Retinal pigment epithelial cell (primary cell): ENCODE measurements around the gene IFI16.
"Not testable (repeated sequence)": the region's sequence is repeated elsewhere in the genome, so short reads cannot be mapped to it uniquely, and the experiment has no call there.

Source experiments
- DNase-seq: peaks from one replicate; pipeline ENCODE4 v3.0.0-alpha.2; 2010; ENCODE audit warnings: low read depth
- H3K4me3 ChIP-seq: 2 replicates; pipeline ENCODE4 v1.5.1; 2011; ENCODE audit warnings: mild to moderate bottlenecking, low read length, control low read depth, moderate library complexity
- CTCF ChIP-seq: conservative IDR thresholded peaks from 2 replicates; pipeline ENCODE4 v1.5.1; 2011; ENCODE audit warnings: low read depth, low read length, control low read depth, inconsistent platforms

The IFI16 gene

DNA sequence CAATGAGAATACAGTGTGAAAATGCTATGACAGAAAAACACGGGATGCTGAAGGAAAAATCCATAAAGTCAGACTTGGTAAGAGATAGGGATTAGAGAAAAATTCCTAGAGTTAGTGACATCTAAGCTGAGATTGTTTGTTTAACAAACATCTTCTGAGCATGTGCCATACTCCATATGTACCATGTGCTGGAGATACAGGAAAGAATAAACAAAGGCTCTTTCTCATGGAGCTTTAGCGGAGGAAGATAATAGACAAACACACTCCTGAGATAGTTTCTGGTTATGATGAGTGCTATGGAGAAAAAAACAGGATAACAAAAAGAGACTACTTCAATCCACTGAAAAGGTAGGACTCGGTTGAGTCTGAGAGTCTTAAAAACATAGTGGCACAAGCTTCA, 88.9 kb downstream of the IFI16 start:
- H3K4me3 ChIP-seq: no peak overlapping the region
- no peak for TF ChIP-seq CTCF
- DNase-seq: no peak

DNA sequence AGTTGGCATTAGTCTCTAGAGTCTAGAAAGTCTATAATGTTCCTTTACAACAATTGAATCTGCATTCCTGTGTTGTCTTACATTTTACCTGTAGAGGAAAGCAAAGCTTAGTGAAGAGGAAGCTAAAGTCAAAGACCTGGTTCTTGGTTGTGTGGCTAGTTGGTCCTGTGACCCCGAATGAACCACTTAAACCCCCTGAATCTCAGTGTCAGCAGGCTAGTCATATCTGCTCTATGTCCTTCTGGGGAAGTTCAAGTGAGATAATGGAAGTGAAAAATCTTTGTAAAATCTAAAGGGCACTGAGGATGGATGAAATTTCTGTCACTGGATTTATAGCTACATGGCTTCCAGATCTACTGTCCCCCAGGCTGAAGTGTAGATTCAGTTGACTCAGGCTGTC, 90.9 kb downstream of the IFI16 start:
- no peak overlapping the region for H3K4me3 ChIP-seq
- TF ChIP-seq CTCF: no peak
- no peak for DNase-seq

DNA sequence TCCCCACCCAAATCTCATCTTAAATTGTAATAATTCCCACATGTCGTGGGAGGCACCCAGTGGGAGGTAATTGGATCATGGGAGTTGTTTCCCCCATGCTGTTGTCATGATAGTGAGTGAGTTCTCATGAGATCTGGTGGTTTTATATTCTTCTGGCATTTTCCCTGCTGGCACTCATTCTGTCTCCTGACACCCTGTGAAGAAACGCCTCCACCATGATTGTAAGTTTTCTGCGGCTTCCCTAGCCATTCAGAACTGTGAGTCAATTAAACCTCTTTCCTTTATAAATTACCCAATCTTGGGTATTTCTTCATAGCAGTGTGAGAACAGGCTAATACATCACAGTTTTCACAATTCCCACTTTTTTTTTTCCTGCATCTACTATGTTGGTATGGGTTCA, 93.3 kb downstream of the IFI16 start:
- not testable (repeated sequence) for DNase-seq, H3K4me3 ChIP-seq
